Measurements from ENCODE around the gene SPATA13.

GRCh38 chr13:24247016-24247415 is 86.5 kb downstream of the SPATA13 start:
- TF ChIP-seq POLR2A (IDR thresholded peaks at IDR 0.05) = no peak
- TF ChIP-seq CTCF (IDR thresholded peaks at IDR 0.05 in 8 of 11, conservative IDR thresholded peaks at IDR 0.05 in 3 of 11) = no peak
